Fibroblast of lung (primary cell): Measurements from ENCODE around the gene COL4A2.

Source experiments
- CTCF ChIP-seq, 2 donors: IDR thresholded peaks in 1 of 2; conservative IDR thresholded peaks in 1 of 2; 1 replicate in 1 of 2; 2 replicates in 1 of 2; pipeline ENCODE4 v1.5.1; 2011 to 2012; ENCODE audit warnings: low read length in 2 of 2, control low read depth in 1 of 2, inconsistent platforms in 1 of 2, low read depth in 1 of 2, mild to moderate bottlenecking in 1 of 2
- EZH2 ChIP-seq: IDR thresholded peaks from 2 replicates; pipeline ENCODE4 v1.5.1; 2012; ENCODE audit warnings: low read length, control low read depth, mild to moderate bottlenecking; ENCODE audit errors: missing control alignments

DNA sequence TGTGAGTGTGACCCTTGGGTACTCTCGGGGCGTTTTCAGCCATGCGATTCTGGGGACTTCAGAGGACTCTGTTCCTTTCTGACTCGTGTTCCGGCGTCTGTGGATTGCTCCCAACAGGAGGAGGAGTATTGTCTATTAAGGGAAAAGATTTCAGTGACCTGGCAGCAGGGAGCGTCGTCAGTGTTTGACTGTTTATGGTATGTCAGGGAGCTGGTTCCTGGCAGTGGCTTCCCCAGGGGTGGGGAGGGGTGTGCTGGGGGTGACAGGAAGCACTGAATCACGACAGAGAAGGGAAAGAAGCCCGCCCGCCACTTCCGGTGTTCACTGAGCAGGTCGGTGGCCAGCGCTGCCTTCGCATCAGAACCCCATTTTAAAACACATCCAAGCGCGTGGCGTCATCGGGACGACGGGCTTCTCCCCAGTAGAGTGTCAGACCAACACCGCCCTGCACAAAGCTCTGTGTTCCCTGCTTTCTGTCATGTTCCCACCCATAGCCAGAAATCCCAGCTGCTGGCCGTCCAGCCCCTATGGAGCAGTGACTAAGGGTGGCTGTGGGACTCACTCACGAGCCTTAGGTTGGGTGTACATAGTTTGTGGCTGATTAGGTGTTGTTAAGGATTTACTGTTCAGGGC is 33.8 kb downstream of the COL4A2 start:
- TF ChIP-seq CTCF (conservative IDR thresholded peaks at IDR 0.05 in 1 of 2, IDR thresholded peaks at IDR 0.05 in 1 of 2; ENCODE audit: low read depth in 1 of 2, low read length in 2 of 2) (peak in 1 of 2 donors; percentile 2), EZH2 (no peak)
